ENCODE results near the gene ACKR2. TPM values are rescaled to one million over a fixed set of nuclear protein-coding genes. Genes with fewer than 3 reads are reported as not detected.
"Not testable (repeated sequence)": the region's sequence is repeated elsewhere in the genome, so short reads cannot be mapped to it uniquely, and the experiment has no call there.

ACKR2 gene
- total RNA-seq, 1 donor from 2014 or later, result 1.00 TPM

GRCh38 chr3:42883251-42883930 lies 74.1 kb downstream of the ACKR2 start:
- intact Hi-C loops (cut with micrococcal nuclease), result not testable (repeated sequence)

GRCh38 chr3:42884324-42884723 lies 75.1 kb downstream of the ACKR2 start:
- intact Hi-C loops (cut with micrococcal nuclease), result no loop called here

GRCh38 chr3:42886294-42886822 lies 77.1 kb downstream of the ACKR2 start:
- intact Hi-C loops (cut with micrococcal nuclease), result no loop called here

DNA sequence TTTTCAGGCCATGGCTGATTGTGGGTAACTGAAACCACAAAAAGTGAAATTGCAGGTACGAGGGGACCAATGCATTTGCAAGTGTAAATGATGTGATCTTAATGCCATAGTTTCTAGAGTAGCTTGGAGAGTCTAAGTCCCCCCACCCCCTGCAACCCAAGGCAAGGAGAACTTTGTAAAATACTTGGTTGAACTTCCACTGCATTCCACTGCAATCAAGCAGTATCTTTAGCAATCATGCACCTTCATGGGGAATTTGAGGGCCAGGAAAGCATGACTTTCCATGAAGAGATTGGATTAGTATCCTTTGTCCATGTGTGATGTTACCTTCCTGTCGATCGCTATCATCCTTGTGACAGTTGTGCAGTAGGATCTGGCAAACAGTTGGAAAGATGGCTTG lies 77.8 kb downstream of the ACKR2 start:
- intact Hi-C loops (cut with micrococcal nuclease), result no loop called here

DNA sequence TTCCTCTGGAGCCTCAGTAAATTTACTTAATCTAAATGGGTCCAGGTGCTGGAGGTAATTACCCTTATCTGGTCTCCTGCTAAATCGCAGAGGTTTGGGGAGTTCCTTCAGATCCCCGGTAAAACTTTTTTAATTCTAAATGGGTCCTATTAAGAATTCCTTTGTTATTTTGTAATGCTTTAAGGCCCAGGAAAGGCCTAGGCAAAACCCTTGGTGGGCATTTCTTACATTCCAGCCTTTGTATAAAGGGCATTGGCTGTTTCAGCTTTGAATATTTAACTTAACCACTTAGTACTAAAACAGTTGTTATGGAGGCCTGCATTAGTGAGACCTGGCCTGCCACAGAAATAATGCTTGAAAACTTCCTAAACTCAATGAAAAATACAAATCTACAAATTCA lies 81.8 kb downstream of the ACKR2 start:
- intact Hi-C loops (cut with micrococcal nuclease), result no loop called here

DNA sequence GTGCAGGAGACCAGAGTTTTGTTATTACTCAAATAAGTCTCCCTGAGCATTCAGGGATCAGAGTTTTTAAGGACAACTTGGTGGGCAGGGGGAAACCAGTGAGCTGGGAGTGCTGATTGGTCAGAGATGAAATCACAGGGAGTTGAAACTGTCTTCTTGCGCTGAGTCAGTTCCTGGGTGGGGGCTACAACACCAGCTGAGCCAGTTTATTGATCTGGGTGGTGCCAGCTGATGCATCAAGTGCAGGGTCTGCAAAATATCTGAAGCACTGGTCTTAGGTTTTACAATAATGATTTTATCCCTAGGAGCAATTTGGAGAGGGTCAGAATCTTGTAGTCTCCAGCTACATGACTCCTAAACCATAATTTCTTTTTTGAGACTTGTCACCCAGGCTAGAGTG lies 82.9 kb downstream of the ACKR2 start:
- intact Hi-C loops (cut with micrococcal nuclease), result no loop called here

DNA sequence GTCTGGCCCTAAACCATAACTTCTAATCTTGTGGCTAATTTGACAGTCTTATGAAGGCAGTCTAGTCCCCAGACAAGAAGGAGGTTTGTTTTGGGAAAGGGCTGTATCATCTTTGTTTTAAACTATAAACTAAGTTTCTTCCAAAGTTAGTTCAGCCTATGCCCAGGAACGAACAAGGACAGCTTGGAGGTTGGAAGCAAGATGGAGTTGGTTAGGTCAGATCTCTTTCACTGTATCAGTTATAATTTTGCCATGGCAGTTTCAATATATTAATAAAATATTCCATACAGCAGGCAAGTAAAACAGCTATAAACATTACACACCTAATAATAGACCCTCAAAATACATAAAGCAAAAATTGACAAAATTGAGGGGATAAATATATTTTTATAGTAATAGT lies 83.6 kb downstream of the ACKR2 start:
- intact Hi-C loops (cut with micrococcal nuclease), result no loop called here

- intact Hi-C loops (cut with micrococcal nuclease), result no loop called here
Measured at GRCh38 chr3:42894698-42895579, 85.7 kb downstream of the ACKR2 start.

- intact Hi-C loops (cut with micrococcal nuclease), result no loop called here
Measured at GRCh38 chr3:42895580-42895868, 86.3 kb downstream of the ACKR2 start.

DNA sequence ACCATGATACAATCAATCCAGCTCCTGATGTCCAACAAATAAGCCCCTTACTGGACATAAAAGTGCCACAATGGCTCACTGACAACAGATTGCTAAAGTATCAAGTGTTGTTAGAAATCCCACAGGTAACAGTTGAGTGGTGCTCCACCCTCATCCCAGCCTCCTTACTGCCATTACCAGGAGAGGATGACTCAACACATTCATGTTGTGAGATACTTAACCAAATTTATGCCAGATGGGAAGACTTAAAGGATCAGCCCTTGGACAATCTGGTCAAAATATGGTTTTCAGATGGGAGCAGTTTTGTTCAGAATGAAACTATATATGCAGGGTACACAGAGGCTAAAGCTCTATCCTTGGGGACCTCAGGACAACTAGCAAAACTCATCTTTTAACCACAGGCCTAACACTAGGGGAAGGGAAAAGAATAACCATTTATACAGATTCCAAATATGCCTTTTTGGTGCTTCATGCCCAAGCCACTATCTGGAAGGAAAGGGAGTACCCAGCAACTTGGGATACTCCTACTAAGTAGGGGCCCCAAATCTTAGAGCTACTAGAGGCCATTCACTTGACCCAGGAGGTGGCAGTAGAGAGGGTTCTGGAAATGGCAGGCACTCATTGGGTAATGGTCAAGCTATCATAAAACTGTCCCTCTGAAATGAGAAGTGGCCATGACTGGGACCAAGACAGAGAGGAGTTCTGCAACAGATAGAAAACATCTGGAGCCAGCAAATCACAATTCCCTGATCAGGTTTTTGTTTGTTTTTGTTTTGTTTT lies 89.8 kb downstream of the ACKR2 start:
- intact Hi-C loops (cut with micrococcal nuclease), result no loop called here

GRCh38 chr3:42900226-42901072 lies 91.2 kb downstream of the ACKR2 start:
- intact Hi-C loops (cut with micrococcal nuclease), result no loop called here

GRCh38 chr3:42901073-42901415 lies 91.8 kb downstream of the ACKR2 start:
- intact Hi-C loops (cut with micrococcal nuclease), result no loop called here

DNA sequence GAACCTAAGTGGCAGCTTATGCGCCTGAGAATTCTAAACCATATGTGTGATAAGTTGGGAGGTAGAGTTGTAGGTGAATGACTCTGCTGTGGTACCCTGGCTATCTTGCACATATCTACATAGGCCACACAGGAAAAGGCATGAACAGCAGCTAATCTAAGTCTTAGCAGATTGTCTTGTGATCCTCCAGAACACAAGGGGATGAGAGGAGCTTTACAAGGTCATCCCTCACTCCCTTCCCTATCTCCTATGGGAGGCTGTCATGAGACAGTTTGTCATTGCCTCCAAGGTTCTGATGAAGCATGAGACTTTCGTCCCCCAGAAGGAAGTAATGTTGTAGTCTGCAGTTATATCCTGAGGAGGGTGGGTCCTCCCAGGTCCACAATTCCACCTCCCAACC lies 93.0 kb downstream of the ACKR2 start:
- intact Hi-C loops (cut with micrococcal nuclease), result no loop called here

- intact Hi-C loops (cut with micrococcal nuclease), result no loop called here
Measured at GRCh38 chr3:42904076-42904475, 94.8 kb downstream of the ACKR2 start.

- intact Hi-C loops (cut with micrococcal nuclease), result no loop called here
Measured at GRCh38 chr3:42905740-42906069, 96.5 kb downstream of the ACKR2 start.

DNA sequence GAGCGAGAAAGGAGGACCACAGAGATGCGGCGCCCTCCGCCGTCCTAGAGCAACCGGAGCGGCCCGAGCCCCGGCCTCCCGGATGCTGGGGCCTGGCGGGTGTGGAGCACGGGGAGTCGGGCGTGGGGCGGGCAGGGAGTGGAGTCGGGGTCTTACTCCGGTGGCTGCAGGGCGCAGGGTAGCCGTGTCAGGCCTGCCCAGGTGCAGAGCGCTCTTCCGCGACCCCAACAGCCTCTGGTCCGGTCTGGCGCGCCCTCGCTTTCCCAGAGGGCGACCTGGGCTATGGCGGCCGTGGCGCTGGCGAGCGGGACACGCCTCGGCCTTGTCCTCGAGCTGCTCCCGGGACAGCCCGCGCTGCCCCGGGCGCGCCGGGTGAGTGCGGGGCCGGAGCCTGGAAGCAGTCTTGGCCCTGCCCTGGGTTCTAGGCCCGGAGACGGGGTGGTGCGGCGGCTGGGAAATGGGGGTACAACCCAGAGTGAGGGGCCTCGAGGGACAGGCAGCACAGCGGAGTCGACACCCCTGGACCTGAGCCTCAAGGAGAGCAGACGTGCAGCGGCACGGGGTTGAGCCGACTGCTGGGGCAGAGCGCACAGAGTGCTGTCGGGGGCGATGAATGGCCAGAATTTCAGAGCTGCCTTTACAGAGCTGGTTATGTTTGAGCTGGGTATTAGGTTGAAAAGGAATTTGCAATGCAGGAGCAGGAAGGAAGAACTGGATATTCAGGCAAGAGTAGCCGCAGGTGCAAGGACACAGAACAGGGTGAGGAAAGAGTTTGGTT lies 97.0 kb downstream of the ACKR2 start, which contains the start of gene ZNF662:
Gene ZNF662 (plus strand): TSS at position 73 of the 778 bp plus-strand sequence. CDS start 1,973 bp downstream, outside the sequence.
- intact Hi-C loops (cut with micrococcal nuclease), result no loop called here

DNA sequence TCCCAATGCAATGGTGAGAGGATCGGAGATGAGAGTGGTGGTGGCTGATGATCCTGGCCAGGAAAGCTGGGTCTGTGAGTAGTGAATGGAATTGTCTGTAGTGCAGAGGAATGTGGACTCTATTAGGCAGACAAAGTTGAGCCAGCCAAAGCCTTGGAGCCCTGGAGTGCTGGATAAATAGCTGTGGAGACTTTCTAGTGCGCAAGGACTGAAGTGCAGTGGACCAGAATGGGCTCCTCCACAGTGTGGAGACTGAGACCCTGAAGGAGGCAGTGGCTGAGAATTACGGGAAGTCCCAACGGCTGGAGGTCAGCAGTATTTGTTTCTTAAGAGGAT lies 97.6 kb downstream of the ACKR2 start:
- intact Hi-C loops (cut with micrococcal nuclease), result no loop called here

DNA sequence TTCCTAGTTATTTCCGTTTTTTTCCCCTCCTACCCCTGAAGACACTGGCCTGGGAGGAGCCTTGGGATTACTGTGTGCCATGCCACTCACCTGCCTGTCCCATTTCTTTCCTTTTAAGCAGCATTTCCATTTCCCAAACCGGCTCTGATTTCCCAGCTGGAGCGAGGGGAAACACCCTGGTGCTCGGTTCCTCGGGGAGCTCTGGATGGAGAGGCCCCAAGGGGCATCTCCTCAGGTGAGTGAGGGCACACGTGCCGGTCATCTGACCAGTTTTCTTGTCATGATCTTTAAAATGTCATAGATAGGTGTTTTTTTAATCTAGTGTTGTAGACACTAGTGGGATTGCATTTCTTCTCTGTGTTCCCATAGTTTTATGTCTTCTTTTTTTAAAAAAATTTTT lies 99.4 kb downstream of the ACKR2 start:
- intact Hi-C loops (cut with micrococcal nuclease), result no loop called here

GRCh38 chr3:42911551-42911950 lies 102.3 kb downstream of the ACKR2 start:
- intact Hi-C loops (cut with micrococcal nuclease), result no loop called here

GRCh38 chr3:42914771-42915515 lies 105.7 kb downstream of the ACKR2 start:
- intact Hi-C loops (cut with micrococcal nuclease), result no loop called here
